Measurements from ENCODE around the gene MYH10. TPM values are rescaled to one million over a fixed set of nuclear protein-coding genes. Genes with fewer than 3 reads are reported as not detected.

The MYH10 gene
- total RNA-seq, 1 donor from 2014 or later, result 270 TPM

GRCh38 chr17:8614988-8615387 is 15.5 kb downstream of the MYH10 start:
- Mint-ChIP-seq H3K36me3 (ENCODE audit: low read depth) (peaks cover 49% of the 10 kb centered on the region), H3K4me3 (no peak overlapping the region), H3K4me1 (peaks cover 12% of the 10 kb centered on the region), H3K27me3 (ENCODE audit: low read depth) (no peaks in the 10 kb centered on the region), H3K27ac (ENCODE audit: unreplicated experiment) (no peak overlapping the region), H3K9me3 (peaks cover 8% of the 10 kb centered on the region)
- TF ChIP-seq CTCF (conservative IDR thresholded peaks at IDR 0.05), result no peak
- DNase-seq (ENCODE audit: low read depth, low spot score), result no peak

GRCh38 chr17:8611619-8612298 is 18.8 kb downstream of the MYH10 start:
- H3K9me3 Mint-ChIP-seq, result peaks cover 5% of the 10 kb centered on the region
- no peak for TF ChIP-seq CTCF (conservative IDR thresholded peaks at IDR 0.05)
- H3K4me3 Mint-ChIP-seq, result no peak overlapping the region
- DNase-seq (ENCODE audit: low read depth, low spot score), result no peak
- peaks cover 32% of the 10 kb centered on the region for H3K4me1 Mint-ChIP-seq
- H3K27ac Mint-ChIP-seq (ENCODE audit: unreplicated experiment), result no peak overlapping the region
- H3K36me3 Mint-ChIP-seq (ENCODE audit: low read depth), result peaks cover 38% of the 10 kb centered on the region
- no peaks in the 10 kb centered on the region for H3K27me3 Mint-ChIP-seq (ENCODE audit: low read depth)

- no peak overlapping the region for H3K27ac Mint-ChIP-seq (ENCODE audit: unreplicated experiment)
Observed at GRCh38 chr17:8611137-8611536, 19.4 kb downstream of the MYH10 start.

GRCh38 chr17:8610558-8610957 is 20.0 kb downstream of the MYH10 start:
- Mint-ChIP-seq H3K27me3 (ENCODE audit: low read depth) (no peaks in the 10 kb centered on the region), H3K36me3 (ENCODE audit: low read depth) (peaks cover 34% of the 10 kb centered on the region), H3K4me1 (peaks cover 39% of the 10 kb centered on the region), H3K4me3 (no peak overlapping the region), H3K9me3 (peaks cover 2% of the 10 kb centered on the region), H3K27ac (ENCODE audit: unreplicated experiment) (no peak overlapping the region)
- no peak for TF ChIP-seq CTCF (conservative IDR thresholded peaks at IDR 0.05)
- DNase-seq (ENCODE audit: low read depth, low spot score), result no peak

More at GRCh38 chr17:8611137-8611536, 19.4 kb downstream of the MYH10 start:
- TF ChIP-seq CTCF (conservative IDR thresholded peaks at IDR 0.05), result no peak
- H3K9me3 Mint-ChIP-seq, result peaks cover 2% of the 10 kb centered on the region
- peaks cover 37% of the 10 kb centered on the region for H3K4me1 Mint-ChIP-seq
- peaks cover 35% of the 10 kb centered on the region for H3K36me3 Mint-ChIP-seq (ENCODE audit: low read depth)
- H3K27me3 Mint-ChIP-seq (ENCODE audit: low read depth), result no peaks in the 10 kb centered on the region
- DNase-seq (ENCODE audit: low read depth, low spot score), result no peak
- no peak overlapping the region for H3K4me3 Mint-ChIP-seq

- no peak overlapping the region for H3K4me3 Mint-ChIP-seq
- H3K27ac Mint-ChIP-seq (ENCODE audit: unreplicated experiment), result no peak overlapping the region
- peaks cover 39% of the 10 kb centered on the region for H3K4me1 Mint-ChIP-seq
- H3K27me3 Mint-ChIP-seq (ENCODE audit: low read depth), result no peaks in the 10 kb centered on the region
- H3K36me3 Mint-ChIP-seq (ENCODE audit: low read depth), result peaks cover 30% of the 10 kb centered on the region
- DNase-seq (ENCODE audit: low read depth, low spot score), result no peak
- no peak for TF ChIP-seq CTCF (conservative IDR thresholded peaks at IDR 0.05)
- H3K9me3 Mint-ChIP-seq, result peaks cover 2% of the 10 kb centered on the region
Observed at GRCh38 chr17:8609910-8610309, 20.6 kb downstream of the MYH10 start.
